ENCODE measurements around the gene MCRIP2.
A peak's percentile ranks its signal among the peaks of the same experiment; 100 is the strongest.

The MCRIP2 gene

DNA sequence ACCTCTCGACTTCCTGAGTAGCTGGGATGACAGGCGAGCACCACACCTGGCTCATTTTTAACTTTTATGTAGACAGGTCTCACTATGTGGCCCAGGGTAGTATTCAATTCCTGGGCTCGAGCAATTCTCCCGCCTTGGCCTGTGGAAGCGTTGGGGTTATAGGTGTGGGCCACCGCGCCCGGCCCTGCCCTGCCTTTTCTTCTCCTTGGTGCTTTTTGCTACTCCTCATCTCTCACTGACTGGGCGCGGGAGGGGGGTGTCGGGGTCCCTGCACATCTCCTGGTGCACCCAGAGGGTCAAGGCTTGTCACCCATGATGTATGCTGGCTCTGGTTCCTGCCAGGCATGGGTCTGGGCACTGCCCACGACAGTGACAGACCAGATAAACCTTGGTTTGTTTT is 2.9 kb downstream of the MCRIP2 start:
- DNase-seq (ENCODE audit: low read depth): no peak
- TF ChIP-seq, protein P1, sequence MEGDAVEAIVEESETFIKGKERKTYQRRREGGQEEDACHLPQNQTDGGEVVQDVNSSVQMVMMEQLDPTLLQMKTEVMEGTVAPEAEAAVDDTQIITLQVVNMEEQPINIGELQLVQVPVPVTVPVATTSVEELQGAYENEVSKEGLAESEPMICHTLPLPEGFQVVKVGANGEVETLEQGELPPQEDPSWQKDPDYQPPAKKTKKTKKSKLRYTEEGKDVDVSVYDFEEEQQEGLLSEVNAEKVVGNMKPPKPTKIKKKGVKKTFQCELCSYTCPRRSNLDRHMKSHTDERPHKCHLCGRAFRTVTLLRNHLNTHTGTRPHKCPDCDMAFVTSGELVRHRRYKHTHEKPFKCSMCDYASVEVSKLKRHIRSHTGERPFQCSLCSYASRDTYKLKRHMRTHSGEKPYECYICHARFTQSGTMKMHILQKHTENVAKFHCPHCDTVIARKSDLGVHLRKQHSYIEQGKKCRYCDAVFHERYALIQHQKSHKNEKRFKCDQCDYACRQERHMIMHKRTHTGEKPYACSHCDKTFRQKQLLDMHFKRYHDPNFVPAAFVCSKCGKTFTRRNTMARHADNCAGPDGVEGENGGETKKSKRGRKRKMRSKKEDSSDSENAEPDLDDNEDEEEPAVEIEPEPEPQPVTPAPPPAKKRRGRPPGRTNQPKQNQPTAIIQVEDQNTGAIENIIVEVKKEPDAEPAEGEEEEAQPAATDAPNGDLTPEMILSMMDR (IDR thresholded peaks at IDR 0.05; ENCODE audit: control insufficient read depth, extremely low read depth, insufficient read depth): no peak
- no peak overlapping the region for H3K4me3 ChIP-seq (ENCODE audit: low read depth, low read length)

DNA sequence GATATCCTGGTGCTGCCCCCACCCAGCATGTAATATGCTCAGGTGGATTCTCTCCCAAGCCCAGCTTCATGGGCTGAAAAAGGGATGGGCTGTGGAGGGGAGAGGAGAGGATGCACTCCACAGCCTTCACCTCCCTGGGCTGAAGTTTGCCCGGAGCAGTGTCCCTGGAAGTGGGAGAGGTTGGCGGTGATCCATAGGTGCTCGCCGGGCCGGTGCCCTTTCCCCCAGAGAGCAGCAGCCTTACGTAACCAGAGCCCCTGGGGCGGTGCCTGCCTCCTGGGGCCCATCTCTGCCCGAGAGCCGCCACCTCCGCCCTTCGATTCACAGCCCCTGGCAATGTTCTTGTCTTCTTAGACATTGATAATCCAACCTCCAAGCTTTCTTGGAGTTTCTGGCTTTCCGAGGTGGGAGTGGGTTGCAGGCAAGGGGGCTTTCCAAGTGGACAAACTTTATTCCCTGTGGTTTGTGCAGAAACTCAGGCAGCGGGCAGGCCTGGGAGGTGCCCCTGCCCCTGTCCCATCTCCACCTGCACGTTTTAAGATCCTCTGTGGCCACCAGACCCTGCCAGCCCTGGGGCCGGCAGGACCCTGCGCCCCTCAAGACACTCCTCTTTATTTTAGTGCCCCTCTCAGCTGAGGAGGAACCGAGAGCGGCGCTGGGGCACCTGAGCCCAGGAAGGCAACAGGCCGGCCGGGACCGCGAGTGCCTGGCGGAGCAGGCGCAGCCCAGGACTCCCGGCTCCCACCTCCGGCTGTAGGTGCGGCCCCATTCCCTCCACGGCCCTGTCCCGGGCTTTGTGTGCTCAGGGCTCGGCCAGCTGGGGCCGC is 4.4 kb downstream of the MCRIP2 start:
- TF ChIP-seq, protein P1 (IDR thresholded peaks at IDR 0.05; ENCODE audit: control insufficient read depth, extremely low read depth, insufficient read depth): no peak
- no peak overlapping the region for H3K4me3 ChIP-seq (ENCODE audit: low read depth, low read length)
- no peak for DNase-seq (ENCODE audit: low read depth)

DNA sequence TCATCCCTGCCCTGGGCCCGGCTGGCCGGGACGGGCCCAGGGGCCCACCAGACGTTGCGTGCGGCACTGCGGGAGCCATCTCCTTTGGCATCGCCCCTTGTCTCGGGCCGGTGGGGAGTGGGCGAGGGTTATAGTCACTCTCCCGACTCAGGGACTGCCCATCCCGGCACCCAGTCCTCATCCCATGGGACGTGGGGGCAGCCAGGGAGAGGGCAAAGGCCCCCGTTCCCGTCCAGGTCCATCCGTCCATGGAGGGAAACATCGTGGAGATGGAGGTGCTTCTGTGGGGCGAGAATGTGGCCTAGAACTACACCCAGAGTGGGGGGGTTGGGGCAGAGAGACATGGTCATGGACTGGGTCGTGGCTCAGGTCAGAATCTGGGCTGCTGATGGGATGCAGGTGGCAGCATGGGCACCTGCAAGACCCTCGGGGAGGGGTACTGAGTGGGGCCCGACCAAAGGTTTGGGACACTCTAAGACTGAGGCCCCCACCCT is 5.1 kb downstream of the MCRIP2 start:
- H3K4me3 ChIP-seq (ENCODE audit: low read depth, low read length): no peak overlapping the region
- TF ChIP-seq, protein P1 (IDR thresholded peaks at IDR 0.05; ENCODE audit: control insufficient read depth, extremely low read depth, insufficient read depth): no peak
- no peak for DNase-seq (ENCODE audit: low read depth)

DNA sequence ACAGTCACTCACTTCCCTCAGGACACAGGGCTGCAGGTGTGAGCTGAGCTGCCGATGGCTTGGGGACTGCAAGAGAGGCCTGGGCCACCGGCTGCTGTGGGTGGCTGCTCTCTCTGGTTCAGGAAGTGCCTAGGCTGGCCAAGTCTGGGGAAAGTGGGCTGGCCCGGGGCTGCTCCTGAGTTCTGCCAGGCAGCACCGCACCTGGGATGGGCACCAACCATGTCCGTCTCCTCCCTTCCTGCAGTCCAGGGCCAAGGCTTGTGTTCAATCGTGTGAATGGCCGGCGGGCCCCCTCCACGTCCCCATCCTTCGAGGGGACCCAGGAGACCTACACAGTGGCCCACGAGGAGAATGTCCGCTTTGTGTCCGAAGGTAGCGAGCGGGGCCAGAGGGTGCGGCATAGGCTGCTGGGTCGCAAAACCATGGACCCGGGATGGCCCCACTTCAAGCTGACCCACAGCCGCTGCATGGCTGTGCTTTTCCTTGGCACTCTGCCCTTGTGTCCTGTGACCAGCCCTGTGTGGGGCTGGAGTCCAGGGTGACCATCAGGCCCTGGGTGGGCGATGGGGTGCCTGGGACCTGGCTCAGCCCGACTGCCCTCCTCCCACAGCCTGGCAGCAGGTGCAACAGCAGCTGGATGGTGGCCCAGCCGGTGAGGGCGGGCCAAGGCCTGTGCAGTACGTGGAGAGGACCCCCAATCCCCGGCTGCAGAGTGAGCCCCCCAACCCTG is 5.7 kb downstream of the MCRIP2 start:
- no peak for DNase-seq (ENCODE audit: low read depth)
- TF ChIP-seq, protein P1 (IDR thresholded peaks at IDR 0.05; ENCODE audit: control insufficient read depth, extremely low read depth, insufficient read depth): no peak
- H3K4me3 ChIP-seq (ENCODE audit: low read depth, low read length): peak overlapping the region; percentile 75

DNA sequence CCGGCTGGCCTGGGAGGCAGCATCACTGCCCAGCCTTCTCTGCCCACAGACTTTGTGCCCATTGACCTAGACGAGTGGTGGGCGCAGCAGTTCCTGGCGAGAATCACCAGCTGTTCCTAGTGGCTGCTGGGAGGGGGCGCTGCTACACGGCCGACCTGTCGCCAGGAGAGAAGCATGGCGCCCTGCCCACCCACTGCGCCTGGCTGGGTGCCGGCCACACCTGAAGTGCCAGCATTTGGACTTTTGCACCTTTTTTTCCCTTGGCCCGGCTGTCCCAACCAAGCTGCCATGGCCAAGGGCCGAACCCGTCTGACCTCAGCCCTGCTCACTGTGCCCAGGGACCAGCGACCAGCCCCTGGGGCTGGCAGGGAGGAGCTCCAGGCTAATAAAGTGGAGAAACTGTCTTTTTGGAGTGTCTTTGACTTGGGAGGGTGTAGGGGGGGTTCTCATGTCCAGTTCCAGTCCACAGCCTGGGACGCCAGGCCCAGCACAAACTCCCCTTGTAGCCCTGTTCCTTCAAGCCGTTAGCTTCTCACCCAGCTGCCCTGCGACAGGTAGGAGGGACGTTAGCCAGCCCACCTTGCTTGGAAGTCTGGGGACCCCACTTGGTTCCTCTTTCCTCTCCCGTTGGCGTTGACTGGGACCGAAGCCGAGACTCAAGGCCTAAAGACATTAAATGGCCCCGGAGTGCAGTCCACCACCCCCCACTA is 6.6 kb downstream of the MCRIP2 start:
- TF ChIP-seq, protein P1 (IDR thresholded peaks at IDR 0.05; ENCODE audit: control insufficient read depth, extremely low read depth, insufficient read depth): peak; percentile 82
- DNase-seq (ENCODE audit: low read depth): peak; percentile 56
- peak overlapping the region; percentile 75 for H3K4me3 ChIP-seq (ENCODE audit: low read depth, low read length)

DNA sequence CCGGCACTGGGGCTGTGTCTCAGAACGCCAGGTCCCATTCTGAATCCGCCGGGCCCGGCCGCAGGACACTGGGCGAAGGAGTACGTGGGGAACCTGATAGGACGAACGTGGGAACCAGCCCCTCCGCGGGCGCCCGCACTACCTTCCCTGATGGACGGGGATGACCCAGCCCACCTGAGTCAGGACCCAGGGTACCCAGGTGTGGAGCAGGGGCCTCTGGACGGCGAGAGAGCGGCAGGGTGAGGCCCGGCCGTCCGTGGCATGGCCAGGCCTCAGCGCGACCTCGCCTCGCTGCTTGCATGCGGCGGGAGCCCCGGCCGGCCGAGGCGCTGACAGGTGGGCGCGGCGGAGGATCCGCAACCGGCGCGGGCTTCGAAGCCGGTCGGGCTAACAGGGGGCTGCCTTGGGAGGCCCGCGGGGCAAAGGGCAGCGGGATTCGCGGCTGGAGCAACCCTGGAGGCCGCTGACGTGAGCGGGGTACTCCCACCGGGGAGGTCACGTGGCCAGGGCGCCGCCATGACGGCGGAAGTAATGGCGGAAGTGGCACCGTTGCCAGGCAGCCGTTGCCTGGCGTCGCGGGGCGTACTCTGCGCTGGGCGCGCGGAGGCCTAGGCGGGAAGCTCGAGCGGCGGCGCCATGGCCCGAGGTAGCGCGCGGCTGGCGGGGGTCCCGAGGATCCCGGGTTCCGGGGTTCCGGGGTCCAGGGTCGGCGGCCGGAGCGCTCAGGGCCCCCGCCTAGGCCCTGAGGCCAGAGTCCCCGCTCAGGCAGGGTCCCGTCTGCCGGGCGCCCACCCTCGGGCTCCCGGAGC is 7.4 kb downstream of the MCRIP2 start, which contains the start of gene WDR90:
WDR90 (plus strand) TSS at position 585 of the 809 bp plus-strand sequence; CDS start at position 637, 52 bp downstream.
- TF ChIP-seq, protein P1 (IDR thresholded peaks at IDR 0.05; ENCODE audit: control insufficient read depth, extremely low read depth, insufficient read depth): no peak
- H3K4me3 ChIP-seq (ENCODE audit: low read depth, low read length): peak within 1 kb of the TSS; percentile 75
- DNase-seq (ENCODE audit: low read depth): peak; percentile 86

Data from LNCaP clone FGC (cell line).